ENCODE measurements around the gene TMEM175.

GRCh38 chr4:991451-992296, 59.4 kb downstream of the TMEM175 start:
- TF ChIP-seq, protein P1, sequence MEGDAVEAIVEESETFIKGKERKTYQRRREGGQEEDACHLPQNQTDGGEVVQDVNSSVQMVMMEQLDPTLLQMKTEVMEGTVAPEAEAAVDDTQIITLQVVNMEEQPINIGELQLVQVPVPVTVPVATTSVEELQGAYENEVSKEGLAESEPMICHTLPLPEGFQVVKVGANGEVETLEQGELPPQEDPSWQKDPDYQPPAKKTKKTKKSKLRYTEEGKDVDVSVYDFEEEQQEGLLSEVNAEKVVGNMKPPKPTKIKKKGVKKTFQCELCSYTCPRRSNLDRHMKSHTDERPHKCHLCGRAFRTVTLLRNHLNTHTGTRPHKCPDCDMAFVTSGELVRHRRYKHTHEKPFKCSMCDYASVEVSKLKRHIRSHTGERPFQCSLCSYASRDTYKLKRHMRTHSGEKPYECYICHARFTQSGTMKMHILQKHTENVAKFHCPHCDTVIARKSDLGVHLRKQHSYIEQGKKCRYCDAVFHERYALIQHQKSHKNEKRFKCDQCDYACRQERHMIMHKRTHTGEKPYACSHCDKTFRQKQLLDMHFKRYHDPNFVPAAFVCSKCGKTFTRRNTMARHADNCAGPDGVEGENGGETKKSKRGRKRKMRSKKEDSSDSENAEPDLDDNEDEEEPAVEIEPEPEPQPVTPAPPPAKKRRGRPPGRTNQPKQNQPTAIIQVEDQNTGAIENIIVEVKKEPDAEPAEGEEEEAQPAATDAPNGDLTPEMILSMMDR (conservative IDR thresholded peaks at IDR 0.05; ENCODE audit: low read length): no peak
- no peak for TF ChIP-seq EZH2phosphoT487 (IDR thresholded peaks at IDR 0.05; ENCODE audit: borderline replicate concordance, low read depth, low read length)

Measured in OCI-LY7 (cell line).